ENCODE data around the gene PPP3R2.

DNA sequence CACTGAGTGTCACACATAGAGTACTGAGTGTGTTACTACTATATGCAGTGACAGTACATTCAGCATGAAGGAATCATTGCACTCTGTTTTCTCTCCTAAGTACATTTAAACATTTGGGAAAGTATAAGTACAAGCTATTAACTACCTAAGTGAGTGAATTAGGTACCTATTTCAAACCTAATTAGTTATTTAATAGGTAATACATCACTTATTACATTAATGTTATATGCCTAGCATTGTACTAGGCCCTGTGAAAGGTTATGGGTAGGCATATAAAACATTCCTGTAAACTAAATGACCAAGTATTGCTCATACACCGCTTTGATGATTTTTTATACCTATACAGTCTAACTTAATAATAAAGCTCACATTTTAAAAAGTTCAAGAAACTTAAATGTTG lies 25.7 kb upstream of the PPP3R2 start:
- TF ChIP-seq POLR2A (IDR thresholded peaks at IDR 0.05; ENCODE audit: extremely low read depth, insufficient read length): no peak
- TF ChIP-seq, protein P1, sequence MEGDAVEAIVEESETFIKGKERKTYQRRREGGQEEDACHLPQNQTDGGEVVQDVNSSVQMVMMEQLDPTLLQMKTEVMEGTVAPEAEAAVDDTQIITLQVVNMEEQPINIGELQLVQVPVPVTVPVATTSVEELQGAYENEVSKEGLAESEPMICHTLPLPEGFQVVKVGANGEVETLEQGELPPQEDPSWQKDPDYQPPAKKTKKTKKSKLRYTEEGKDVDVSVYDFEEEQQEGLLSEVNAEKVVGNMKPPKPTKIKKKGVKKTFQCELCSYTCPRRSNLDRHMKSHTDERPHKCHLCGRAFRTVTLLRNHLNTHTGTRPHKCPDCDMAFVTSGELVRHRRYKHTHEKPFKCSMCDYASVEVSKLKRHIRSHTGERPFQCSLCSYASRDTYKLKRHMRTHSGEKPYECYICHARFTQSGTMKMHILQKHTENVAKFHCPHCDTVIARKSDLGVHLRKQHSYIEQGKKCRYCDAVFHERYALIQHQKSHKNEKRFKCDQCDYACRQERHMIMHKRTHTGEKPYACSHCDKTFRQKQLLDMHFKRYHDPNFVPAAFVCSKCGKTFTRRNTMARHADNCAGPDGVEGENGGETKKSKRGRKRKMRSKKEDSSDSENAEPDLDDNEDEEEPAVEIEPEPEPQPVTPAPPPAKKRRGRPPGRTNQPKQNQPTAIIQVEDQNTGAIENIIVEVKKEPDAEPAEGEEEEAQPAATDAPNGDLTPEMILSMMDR (IDR thresholded peaks at IDR 0.05; ENCODE audit: low read depth, low read length): no peak
- TF ChIP-seq, protein P2, sequence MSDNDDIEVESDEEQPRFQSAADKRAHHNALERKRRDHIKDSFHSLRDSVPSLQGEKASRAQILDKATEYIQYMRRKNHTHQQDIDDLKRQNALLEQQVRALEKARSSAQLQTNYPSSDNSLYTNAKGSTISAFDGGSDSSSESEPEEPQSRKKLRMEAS (IDR thresholded peaks at IDR 0.05; ENCODE audit: low read depth, low read length): no peak
